Activated naive CD8-positive, alpha-beta T cell treated with anti-CD3 and anti-CD28 coated beads, Interleukin-2, amount 10 ng/mL, durations not matched to agents 7 days and 5 days (primary cell): ENCODE data around the gene POU2F3. TPM values are rescaled to one million over a fixed set of nuclear protein-coding genes. Genes with fewer than 3 reads are reported as not detected.
A peak's percentile ranks its signal among the peaks of the same experiment; 100 is the strongest.

Source experiments
- ATAC-seq: fragments of 150-1000 bp; cut with Tn5 transposase; one replicate; pipeline ENCODE4 v1.10.0; 2021; ENCODE audit warnings: low read depth, moderate library complexity
- POLR2A ChIA-PET: fragments of 350-600 bp; sonication (Branson Sonifier 250); formaldehyde crosslinking; loops from one replicate; lab custom pipeline; 2021; ENCODE audit warnings: antibody characterized with exemption; lab: Charles Lee
- DNase-seq: peaks from one replicate; pipeline ENCODE4 v3.0.0; 2021
- H3K27ac Mint-ChIP-seq: one replicate; pipeline ENCODE4 v1.8.0; 2022; ENCODE audit warnings: mild to moderate bottlenecking, mixed read lengths
- H3K27me3 Mint-ChIP-seq: one replicate; pipeline ENCODE4 v1.8.0; 2022; ENCODE audit warnings: mild to moderate bottlenecking, moderate library complexity, mixed read lengths
- H3K36me3 Mint-ChIP-seq: one replicate; pipeline ENCODE4 v1.8.0; 2021; ENCODE audit warnings: mild to moderate bottlenecking, mixed read lengths
- H3K4me1 Mint-ChIP-seq: one replicate; pipeline ENCODE4 v1.8.0; 2021; ENCODE audit warnings: mixed read lengths
- H3K4me3 Mint-ChIP-seq: one replicate; pipeline ENCODE4 v1.8.0; 2022; ENCODE audit warnings: mild to moderate bottlenecking, moderate library complexity, mixed read lengths
- H3K9me3 Mint-ChIP-seq: one replicate; pipeline ENCODE4 v1.8.0; 2021; ENCODE audit warnings: mixed read lengths
- total RNA-seq, 2 experiments: library from RNA; stranded (reverse); gene quantifications; one replicate each; pipeline ENCODE4 v1.2.3, GENCODE V29; 2021

The POU2F3 gene
- total RNA-seq, 2 experiments from 2014 or later, result not detected

DNA sequence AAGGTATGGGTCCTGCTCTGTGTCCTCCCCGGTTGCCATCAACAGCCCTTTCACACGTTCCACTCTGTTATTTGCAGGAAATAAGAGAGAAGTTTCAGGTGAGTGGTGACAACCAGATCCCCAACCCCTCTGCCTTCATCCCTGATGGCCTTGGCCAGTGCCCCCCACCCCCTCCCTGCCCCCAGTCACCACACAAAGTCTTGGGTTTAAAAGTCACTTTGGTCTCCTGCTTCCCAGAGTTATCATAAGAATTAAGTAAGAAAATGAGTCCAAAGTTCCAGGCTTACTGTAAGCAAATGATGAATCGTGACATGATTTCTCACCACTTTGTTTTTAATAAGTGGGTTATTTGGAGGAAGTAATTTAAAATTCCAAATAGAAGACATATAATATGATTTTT lies 38.3 kb upstream of the POU2F3 start:
- POLR2A ChIA-PET, result no interaction called here
- Mint-ChIP-seq H3K4me1 (no peaks in the 10 kb centered on the region), H3K4me3 (no peak overlapping the region), H3K9me3 (no peaks in the 10 kb centered on the region), H3K27ac (no peak overlapping the region), H3K36me3 (no peaks in the 10 kb centered on the region), H3K27me3 (peaks cover 20% of the 10 kb centered on the region)
- ATAC-seq (no peak), DNase-seq (no peak)

DNA sequence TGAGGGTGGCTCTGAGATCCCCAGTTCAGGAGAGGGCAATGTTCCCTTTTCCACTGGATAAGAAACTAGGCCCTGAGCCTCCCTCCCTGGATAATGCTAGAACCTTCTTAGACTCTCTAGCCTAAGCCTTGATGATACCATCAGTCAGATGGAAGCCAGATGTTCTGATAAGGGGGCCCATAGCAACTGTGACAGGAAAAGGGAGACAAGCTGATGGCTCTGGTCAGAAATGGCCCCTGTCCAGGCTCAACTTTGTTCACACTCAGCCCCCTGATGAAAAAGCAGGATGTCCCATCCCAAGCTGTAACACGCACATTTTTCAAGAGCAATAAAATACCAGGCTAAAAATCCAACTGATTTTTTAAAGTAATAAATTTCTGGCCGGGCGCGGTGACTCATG lies 36.3 kb upstream of the POU2F3 start:
- H3K9me3 Mint-ChIP-seq, result no peaks in the 10 kb centered on the region
- H3K4me3 Mint-ChIP-seq, result no peak overlapping the region
- no peak overlapping the region for H3K27ac Mint-ChIP-seq
- ATAC-seq (no peak), DNase-seq (no peak)
- no peaks in the 10 kb centered on the region for H3K36me3 Mint-ChIP-seq
- H3K27me3 Mint-ChIP-seq, result peaks cover 32% of the 10 kb centered on the region
- POLR2A ChIA-PET, result no interaction called here
- H3K4me1 Mint-ChIP-seq, result peaks cover 2% of the 10 kb centered on the region

DNA sequence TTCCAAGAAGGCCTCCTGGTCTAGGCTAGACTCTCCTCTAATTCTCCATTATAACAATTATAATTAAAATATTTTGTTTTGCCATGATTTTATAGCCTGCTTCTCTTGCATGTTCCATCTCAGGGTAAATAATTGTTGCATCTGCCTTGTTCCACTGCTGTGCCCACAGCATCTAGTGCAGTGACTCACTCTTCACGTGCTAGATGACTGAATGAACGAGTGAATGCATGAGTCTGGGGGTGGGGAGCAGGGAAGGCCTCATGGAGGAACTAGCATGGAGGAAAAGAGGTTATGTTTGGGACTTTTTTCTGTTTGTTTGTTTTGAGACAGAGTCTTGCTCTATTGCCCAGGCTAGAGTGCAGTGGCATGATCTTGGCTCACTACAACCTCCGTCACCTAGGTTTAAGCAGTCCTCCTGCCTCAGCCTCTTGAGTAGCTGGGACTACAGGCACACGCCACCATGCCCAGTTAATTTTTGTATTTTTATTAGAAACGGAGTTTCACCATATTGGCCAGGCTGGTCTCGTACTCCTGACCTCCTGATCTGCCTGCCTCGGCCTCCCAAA lies 34.3 kb upstream of the POU2F3 start:
- Mint-ChIP-seq H3K27ac (no peak overlapping the region), H3K27me3 (peaks cover 25% of the 10 kb centered on the region), H3K36me3 (no peaks in the 10 kb centered on the region), H3K4me3 (no peak overlapping the region), H3K4me1 (peaks cover 10% of the 10 kb centered on the region), H3K9me3 (no peaks in the 10 kb centered on the region)
- DNase-seq, result no peak
- POLR2A ChIA-PET, result no interaction called here
- ATAC-seq, result no peak

DNA sequence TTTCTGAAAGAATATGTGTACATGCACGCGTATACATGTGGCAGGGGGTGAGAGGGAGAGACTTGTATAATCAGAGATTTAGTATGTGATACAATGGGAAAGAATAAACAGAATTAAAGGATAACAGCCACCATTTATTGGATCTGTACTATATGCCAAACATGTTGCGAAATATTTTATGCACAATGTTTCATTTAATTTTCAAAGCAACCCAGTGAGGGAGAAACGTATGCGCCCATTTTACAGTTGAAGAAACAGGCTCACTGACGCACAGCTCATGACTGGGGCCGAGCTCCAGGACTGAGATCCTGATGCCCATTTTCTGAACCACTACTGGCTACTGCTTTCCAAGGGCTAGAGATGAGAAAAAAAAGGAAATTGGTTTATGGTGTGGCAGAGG lies 32.4 kb upstream of the POU2F3 start:
- Mint-ChIP-seq H3K9me3 (no peaks in the 10 kb centered on the region), H3K27ac (no peak overlapping the region), H3K36me3 (no peaks in the 10 kb centered on the region), H3K27me3 (peaks cover 26% of the 10 kb centered on the region), H3K4me1 (peaks cover 16% of the 10 kb centered on the region), H3K4me3 (no peak overlapping the region)
- DNase-seq, result no peak
- ATAC-seq, result no peak
- POLR2A ChIA-PET, result no interaction called here

DNA sequence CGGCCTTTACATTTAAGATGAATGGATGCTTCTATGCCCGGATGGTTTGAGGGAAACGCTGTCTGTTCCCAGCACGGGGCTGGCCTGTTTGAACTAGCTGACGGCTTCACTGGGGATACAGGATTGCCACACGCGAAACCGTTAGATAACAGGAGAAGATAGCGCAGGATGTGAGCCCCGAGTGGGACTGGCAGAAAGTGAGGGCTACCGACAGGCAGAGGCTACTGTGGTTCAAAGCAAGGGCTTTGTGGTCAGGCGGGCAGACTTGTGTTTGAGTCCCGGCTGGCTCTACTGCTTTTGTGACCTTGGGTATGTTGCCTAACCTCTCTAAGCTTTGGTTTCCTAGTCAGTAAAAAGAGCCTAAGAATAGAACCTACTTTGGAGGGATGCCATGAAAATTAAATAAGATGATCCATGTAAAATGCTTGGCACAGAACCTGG lies 31.9 kb upstream of the POU2F3 start:
- DNase-seq (no peak), ATAC-seq (no peak)
- Mint-ChIP-seq H3K36me3 (no peaks in the 10 kb centered on the region), H3K9me3 (no peaks in the 10 kb centered on the region), H3K27me3 (peaks cover 23% of the 10 kb centered on the region), H3K27ac (no peak overlapping the region), H3K4me3 (no peak overlapping the region), H3K4me1 (peaks cover 16% of the 10 kb centered on the region)
- POLR2A ChIA-PET, result no interaction called here

DNA sequence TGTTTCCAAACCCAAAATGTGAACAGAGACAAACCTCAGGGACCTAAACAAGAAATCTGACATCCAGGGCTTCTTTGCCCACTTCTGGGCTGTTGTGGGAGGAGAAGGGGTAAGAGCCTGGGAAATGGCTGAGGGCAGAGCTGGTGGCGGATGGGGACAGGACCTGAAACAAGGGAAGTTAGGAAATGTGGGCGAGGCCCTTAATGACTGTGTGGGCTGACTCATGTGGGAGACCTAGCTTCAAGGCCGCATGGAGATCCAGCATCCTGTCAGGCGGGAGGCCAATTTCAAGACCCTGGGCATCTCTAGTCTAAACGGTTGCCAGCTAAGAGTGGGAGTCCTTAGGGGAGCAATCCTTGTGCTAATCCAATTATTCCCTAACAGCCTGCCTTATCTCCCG lies 31.2 kb upstream of the POU2F3 start:
- H3K36me3 Mint-ChIP-seq, result no peaks in the 10 kb centered on the region
- no peaks in the 10 kb centered on the region for H3K9me3 Mint-ChIP-seq
- H3K4me3 Mint-ChIP-seq, result no peak overlapping the region
- POLR2A ChIA-PET, result no interaction called here
- DNase-seq (no peak), ATAC-seq (no peak)
- no peak overlapping the region for H3K27ac Mint-ChIP-seq
- H3K27me3 Mint-ChIP-seq, result peaks cover 23% of the 10 kb centered on the region
- peaks cover 16% of the 10 kb centered on the region for H3K4me1 Mint-ChIP-seq

DNA sequence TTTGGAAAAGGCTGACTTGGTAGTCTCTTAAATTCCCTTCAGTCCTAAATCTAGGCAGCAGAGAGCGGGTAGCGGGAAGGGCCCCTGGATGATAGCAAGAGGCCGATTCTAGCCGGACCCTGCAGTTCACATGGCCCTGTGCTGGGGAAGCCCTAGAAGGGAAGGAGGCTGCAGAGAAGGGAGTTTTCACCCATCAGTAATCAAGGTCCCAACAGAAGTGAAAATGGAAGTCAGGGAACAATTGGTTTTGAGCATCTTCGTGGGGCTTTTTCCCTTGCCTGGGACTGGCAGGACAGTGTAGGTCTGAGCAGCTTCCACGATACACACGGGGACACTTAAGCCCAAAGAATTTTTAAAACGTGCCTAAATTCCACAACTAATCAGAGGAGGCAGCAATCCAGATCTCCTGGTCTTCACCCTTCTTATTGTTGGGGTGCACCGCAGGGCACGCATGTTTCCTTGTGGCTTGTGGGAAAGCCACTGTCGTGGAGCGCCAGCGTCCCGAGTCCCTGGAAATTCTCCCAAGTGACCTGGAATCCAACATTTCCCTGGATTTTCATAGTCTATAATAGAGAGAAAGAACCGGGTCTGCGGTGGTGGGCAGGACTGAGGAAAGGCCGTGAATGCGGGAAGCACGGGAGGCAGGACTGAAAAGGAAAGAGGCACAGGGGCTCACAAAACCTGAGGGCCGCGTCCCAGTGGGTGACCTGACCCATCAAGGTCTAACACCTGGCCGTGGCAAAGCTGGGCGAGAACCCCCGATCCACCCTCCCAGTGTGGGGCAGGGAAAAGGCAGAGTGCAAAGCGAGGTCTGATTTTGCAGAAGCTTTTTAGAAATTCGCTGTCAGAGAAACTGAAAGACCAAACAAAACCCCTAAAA lies 30.0 kb upstream of the POU2F3 start:
- H3K36me3 Mint-ChIP-seq, result no peaks in the 10 kb centered on the region
- H3K27me3 Mint-ChIP-seq, result peaks cover 23% of the 10 kb centered on the region
- no peaks in the 10 kb centered on the region for H3K9me3 Mint-ChIP-seq
- ATAC-seq, result no peak
- peaks cover 16% of the 10 kb centered on the region for H3K4me1 Mint-ChIP-seq
- POLR2A ChIA-PET, result interaction anchor here (0.6 kb wide), 1 partner anchor 11 kb away, joined by 3 read pairs; no protein-coding TSS in a partner anchor
- peak overlapping the region; percentile 47 for H3K27ac Mint-ChIP-seq
- peak overlapping the region; percentile 79 for H3K4me3 Mint-ChIP-seq
- peak; percentile 38 for DNase-seq

DNA sequence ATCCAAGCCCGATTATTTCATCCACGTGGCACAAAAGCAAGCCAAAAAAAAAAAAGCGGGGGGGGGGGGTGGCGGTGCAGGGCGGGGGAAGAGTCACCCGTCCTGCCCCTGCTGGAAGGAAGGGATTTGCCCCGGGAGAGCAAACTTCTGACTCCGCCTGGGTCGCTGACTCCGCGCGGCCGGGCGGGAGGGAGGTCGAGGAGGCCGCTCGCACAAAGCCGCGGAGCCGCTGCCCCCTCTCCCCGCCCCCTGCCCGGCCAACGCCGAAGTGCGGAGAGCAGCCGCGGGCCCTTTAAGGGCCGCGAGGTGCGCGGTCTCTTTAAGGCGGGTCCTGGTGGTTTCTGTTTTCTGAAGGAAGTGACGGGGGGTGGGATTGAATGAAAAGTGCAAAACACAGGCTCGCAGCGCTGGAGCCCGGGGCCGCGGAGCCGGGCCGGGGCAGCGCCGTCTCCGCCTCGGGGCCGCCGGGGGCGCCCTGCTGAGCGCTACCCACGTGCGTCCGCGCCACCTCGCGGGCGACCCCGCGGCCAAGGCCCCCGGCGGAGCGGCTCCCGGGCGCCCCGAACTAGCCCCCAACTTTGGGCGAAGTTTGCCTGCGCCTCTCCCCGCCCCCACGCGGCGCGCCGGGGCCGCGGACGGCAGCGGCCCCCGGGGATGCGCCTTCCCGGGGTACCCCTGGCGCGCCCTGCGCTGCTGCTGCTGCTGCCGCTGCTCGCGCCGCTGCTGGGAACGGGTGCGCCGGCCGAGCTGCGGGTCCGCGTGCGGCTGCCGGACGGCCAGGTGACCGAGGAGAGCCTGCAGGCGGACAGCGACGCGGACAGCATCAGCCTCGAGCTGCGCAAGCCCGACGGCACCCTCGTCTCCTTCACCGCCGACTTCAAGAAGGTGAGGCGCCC lies 29.1 kb upstream of the POU2F3 start, which contains the start of gene OAF:
Gene OAF (plus strand): TSS at position 407 of the 896 bp plus-strand sequence. CDS start 248 bp downstream, at position 655.
- peaks cover 16% of the 10 kb centered on the region for H3K4me1 Mint-ChIP-seq
- no peaks in the 10 kb centered on the region for H3K36me3 Mint-ChIP-seq
- peak; percentile 94 for ATAC-seq
- peaks cover 23% of the 10 kb centered on the region for H3K27me3 Mint-ChIP-seq
- peak; percentile 78 for DNase-seq
- H3K9me3 Mint-ChIP-seq, result no peaks in the 10 kb centered on the region
- peak within 1 kb of the TSS; percentile 93 for H3K4me3 Mint-ChIP-seq
- H3K27ac Mint-ChIP-seq, result peak within 1 kb of the TSS; percentile 54
- POLR2A ChIA-PET, result interaction anchor here (0.6 kb wide), 1 partner anchor 11 kb away, joined by 3 read pairs; no protein-coding TSS in a partner anchor

DNA sequence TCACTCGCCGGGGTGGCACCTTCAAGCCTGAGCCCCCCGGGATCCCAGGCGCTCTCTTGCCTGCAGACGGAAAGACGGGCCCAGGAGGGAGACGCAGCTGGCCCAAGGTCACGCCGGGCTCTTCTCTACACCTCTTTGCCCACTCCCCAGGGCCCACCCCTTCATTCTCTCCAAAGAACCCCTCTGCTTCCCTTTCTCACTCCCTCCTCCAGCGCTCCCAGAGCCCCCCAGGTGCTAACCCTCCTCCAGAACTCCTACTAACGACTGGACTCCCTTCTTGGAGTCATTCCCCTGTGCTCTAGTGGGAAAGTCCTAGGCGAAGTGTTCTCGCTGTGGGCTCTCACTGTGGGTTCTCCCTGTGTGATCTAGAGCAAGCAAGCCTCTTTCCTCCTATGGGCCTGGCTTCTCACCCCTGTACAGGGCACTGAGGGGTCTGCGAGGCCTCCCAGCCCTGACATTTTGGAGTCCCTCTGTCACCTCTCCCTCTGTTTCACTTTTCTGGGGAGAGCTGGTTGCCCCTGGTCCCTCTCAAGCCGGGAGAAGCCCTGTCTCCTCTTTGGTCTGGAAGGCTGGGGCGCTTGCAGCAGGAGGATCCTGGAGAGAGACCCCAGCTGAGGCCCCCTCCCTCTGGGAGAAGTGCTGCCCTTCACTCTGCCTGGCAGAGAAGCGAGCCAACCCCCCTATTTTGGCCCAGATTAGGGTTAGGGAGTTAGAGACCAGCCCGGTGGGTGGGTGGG lies 28.2 kb upstream of the POU2F3 start:
- peak overlapping the region; percentile 93 for H3K4me3 Mint-ChIP-seq
- no peaks in the 10 kb centered on the region for H3K36me3 Mint-ChIP-seq
- no peaks in the 10 kb centered on the region for H3K9me3 Mint-ChIP-seq
- POLR2A ChIA-PET, result interaction anchor here (0.8 kb wide), 1 partner anchor 70 kb away, joined by 6 read pairs; no protein-coding TSS in a partner anchor
- peak overlapping the region; percentile 54 for H3K27ac Mint-ChIP-seq
- ATAC-seq (no peak), DNase-seq (peak; percentile 36)
- H3K4me1 Mint-ChIP-seq, result peaks cover 16% of the 10 kb centered on the region
- H3K27me3 Mint-ChIP-seq, result peaks cover 23% of the 10 kb centered on the region

DNA sequence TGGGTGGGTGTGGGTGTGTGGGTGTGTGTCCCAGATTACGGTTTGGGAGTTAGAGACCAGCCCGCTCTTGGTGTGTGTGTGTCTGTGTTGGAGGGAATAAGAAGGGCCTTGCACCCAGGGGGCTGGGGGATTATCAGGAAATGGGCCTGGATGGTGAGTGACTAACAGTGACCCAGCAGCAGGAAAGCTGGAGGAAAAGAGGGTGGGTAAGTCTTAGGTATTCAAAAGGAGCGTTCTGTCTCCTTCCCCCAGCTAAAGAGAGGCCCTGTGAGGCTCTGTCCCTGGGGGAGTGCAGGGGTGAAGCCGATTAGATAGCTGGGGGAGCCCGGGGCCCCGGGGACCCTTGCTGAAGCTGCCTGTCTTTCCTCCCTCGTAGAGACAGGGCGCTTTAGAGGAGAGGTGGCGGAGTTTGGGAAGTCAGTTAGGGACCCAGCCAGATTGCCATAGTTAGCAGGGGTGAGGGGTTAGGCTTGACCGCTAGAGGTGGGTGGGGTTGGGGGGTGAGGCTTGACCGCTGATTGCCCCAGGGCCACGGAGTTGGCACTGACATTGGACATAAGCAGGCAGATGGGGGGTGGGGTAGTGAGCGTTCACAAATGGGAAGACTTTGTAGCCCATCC lies 27.6 kb upstream of the POU2F3 start:
- H3K9me3 Mint-ChIP-seq, result no peaks in the 10 kb centered on the region
- H3K4me3 Mint-ChIP-seq, result peak overlapping the region; percentile 42
- ATAC-seq (no peak), DNase-seq (no peak)
- H3K27ac Mint-ChIP-seq, result no peak overlapping the region
- H3K27me3 Mint-ChIP-seq, result peaks cover 22% of the 10 kb centered on the region
- H3K4me1 Mint-ChIP-seq, result peaks cover 16% of the 10 kb centered on the region
- no peaks in the 10 kb centered on the region for H3K36me3 Mint-ChIP-seq
- POLR2A ChIA-PET, result interaction anchor here (0.8 kb wide), 1 partner anchor 70 kb away, joined by 6 read pairs; no protein-coding TSS in a partner anchor

DNA sequence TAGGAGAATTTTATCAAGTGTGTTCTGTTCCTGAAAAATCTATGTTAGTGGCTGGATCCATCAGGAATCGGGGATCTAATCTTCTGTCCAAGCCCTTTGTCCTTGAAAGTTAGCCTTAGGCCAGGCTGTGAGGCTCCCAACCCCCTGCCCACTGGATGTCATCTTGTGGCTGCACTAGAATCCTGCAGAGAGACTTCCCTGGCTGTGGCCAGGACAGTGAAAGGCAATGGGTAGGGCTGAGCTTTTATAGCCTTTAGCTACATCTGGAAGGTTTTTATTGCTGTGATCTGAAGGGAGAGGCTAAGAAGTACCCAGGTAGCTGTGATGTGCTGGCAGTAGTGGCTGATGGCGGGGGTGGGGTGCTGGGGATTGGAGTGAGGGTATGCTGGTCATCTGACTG lies 27.0 kb upstream of the POU2F3 start:
- peaks cover 17% of the 10 kb centered on the region for H3K27me3 Mint-ChIP-seq
- ATAC-seq (no peak), DNase-seq (no peak)
- H3K4me1 Mint-ChIP-seq, result peaks cover 16% of the 10 kb centered on the region
- no peak overlapping the region for H3K27ac Mint-ChIP-seq
- H3K36me3 Mint-ChIP-seq, result no peaks in the 10 kb centered on the region
- no peak overlapping the region for H3K4me3 Mint-ChIP-seq
- H3K9me3 Mint-ChIP-seq, result no peaks in the 10 kb centered on the region
- POLR2A ChIA-PET, result no interaction called here

DNA sequence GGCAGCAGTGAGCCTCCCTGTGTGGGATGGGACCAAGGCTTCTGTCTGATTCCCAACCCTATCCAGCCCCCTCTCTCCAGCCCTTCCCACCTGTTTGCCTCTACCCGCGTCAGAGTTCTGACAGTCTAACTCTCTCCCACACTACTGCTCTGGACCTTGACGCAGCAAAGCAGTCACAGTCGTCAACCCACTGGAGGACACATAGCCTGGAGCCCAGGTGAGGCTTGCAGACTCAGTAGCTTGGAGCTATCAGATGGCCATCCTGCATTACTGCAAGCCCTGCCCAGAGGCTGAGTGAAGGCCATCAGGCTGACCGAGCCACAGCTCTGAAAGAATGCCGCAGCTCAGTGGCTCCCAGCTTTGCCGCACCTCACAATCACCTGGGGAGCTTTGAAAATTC lies 25.4 kb upstream of the POU2F3 start:
- DNase-seq (no peak), ATAC-seq (no peak)
- POLR2A ChIA-PET, result no interaction called here
- H3K4me3 Mint-ChIP-seq, result no peak overlapping the region
- peaks cover 11% of the 10 kb centered on the region for H3K4me1 Mint-ChIP-seq
- no peaks in the 10 kb centered on the region for H3K36me3 Mint-ChIP-seq
- no peaks in the 10 kb centered on the region for H3K9me3 Mint-ChIP-seq
- H3K27ac Mint-ChIP-seq, result no peak overlapping the region
- peaks cover 10% of the 10 kb centered on the region for H3K27me3 Mint-ChIP-seq
